Aorta (tissue), 5 donors: ENCODE measurements around the gene GSK3B. TPM values are rescaled to one million over a fixed set of nuclear protein-coding genes. Genes with fewer than 3 reads are reported as not detected.

Source experiments
- ATAC-seq: fragments of 200-7000 bp; cut with Tn5 transposase; one replicate; pipeline ENCODE4 v1.9.1; 2022; ENCODE audit warnings: moderate library complexity; ENCODE audit not compliant: low FRiP score
- DNase-seq, 2 donors: peaks; one replicate each; pipeline ENCODE4 v3.0.0-alpha.2; 2020
- H3K27ac ChIP-seq, 2 donors: one replicate each; pipeline ENCODE4 v1.5.1; 2013; ENCODE audit warnings: low read length in 2 of 2, mild to moderate bottlenecking in 2 of 2, moderate library complexity in 2 of 2, control low read depth in 1 of 2, inconsistent platforms in 1 of 2, low read depth in 1 of 2
- H3K27me3 ChIP-seq, 2 donors: one replicate each; pipeline ENCODE4 v1.6.1; 2013; ENCODE audit warnings: control low read depth in 1 of 2, low read length in 1 of 2, mild to moderate bottlenecking in 1 of 2, moderate library complexity in 1 of 2; ENCODE audit not compliant: insufficient read depth in 2 of 2, control insufficient read depth in 1 of 2
- H3K36me3 ChIP-seq, 2 donors: one replicate each; pipeline ENCODE4 v1.6.1; 2013; ENCODE audit warnings: control low read depth in 1 of 2, low read length in 1 of 2, mild to moderate bottlenecking in 1 of 2; ENCODE audit not compliant: insufficient read depth in 2 of 2, control insufficient read depth in 1 of 2
- H3K4me1 ChIP-seq, 2 donors: one replicate each; pipeline ENCODE4 v1.6.1; 2013; ENCODE audit warnings: low read length in 2 of 2, control low read depth in 1 of 2, mild to moderate bottlenecking in 1 of 2, moderate library complexity in 1 of 2; ENCODE audit not compliant: insufficient read depth in 2 of 2, control insufficient read depth in 1 of 2
- H3K4me3 ChIP-seq, 2 donors: one replicate each; pipeline ENCODE4 v1.5.1; 2013; ENCODE audit warnings: low read length in 2 of 2, control low read depth in 1 of 2, mild to moderate bottlenecking in 1 of 2
- H3K9me3 ChIP-seq: one replicate; pipeline ENCODE4 v1.6.1; 2013; ENCODE audit warnings: mild to moderate bottlenecking, low read length; ENCODE audit not compliant: control insufficient read depth
- WGBS, 2 donors: extraction: QIAGEN DNeasy Blood & Tissue Kit; methylation state at CpG; one replicate each; pipeline ENCODE4 v1.1.7; 2013; 5-methylcytosine and 5-hydroxymethylcytosine counted together
- intact Hi-C, 2 donors: fragments of 100-400 bp; cut with DNase I; formaldehyde crosslinking; loops; one replicate each; pipeline versions ENCODE4 v1.14.2 to v1.15.0; 2022
- polyA plus RNA-seq, 2 donors: library from polyadenylated mRNA; stranded (reverse); fragments of 200-250 nt; gene quantifications; one replicate each; pipeline ENCODE4 v1.2.3, GENCODE V29; 2013
- total RNA-seq, 2 donors: library from RNA; stranded (reverse); fragmentation: NEBNext Ultra II Directional; extraction: Animal tissue kit (Norgen Biotek cat#: 25700); gene quantifications; one replicate each; pipeline ENCODE4 v1.2.1, GENCODE V29; 2021
- donor health status: healthy with polysubstance abuse.
- donor health status: Bipolar disorder and iron deficiency.
- donor health status: DM: no; HTN: no; CAD: no.
- donor health status: DM: no; HTN: no; CAD: no.
- donor health status: DM: yes; HTN: yes; CAD: no.

Gene GSK3B
- total and polyA plus RNA-seq, 4 donors: 4.5 to 37.8 (median 19.9) TPM

DNA sequence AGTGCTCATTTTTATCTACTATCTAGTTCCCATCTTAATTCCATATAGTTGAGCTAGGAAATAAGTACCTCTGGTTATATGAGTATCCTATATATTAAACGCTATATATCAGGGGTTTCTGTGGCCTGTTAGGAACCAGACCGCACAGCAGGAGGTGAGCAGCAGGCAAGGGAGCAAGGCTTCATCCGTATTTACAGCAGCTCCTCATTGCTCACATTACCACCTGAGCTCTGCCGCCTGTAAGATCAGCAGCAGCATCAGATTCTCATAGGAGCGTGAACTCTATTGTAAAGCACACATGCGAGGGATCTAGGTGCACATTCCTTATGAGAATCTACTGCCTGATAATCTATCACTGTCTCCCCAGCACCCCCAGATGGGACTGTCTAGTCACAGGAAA is 23.0 kb downstream of the GSK3B start:
- DNase-seq (no peak), ATAC-seq (no peak)
- H3K27me3 ChIP-seq: no peaks in the 10 kb centered on the region
- WGBS, 2 donors: 87 to 91% methylated on average over 6 of the region's 6 CpGs
- intact Hi-C loops: no loop called here
- H3K36me3 ChIP-seq: no peaks in the 10 kb centered on the region
- no peak overlapping the region for H3K4me3 ChIP-seq
- H3K4me1 ChIP-seq: no peaks in the 10 kb centered on the region
- H3K9me3 ChIP-seq: no peaks in the 10 kb centered on the region
- no peak overlapping the region for H3K27ac ChIP-seq

- intact Hi-C loops: no loop called here
- no peaks in the 10 kb centered on the region for H3K27me3 ChIP-seq
- H3K9me3 ChIP-seq: no peaks in the 10 kb centered on the region
- 85 to 88% methylated on average over 4 of the region's 4 CpGs for WGBS, 2 donors
- no peak for ATAC-seq
- no peak overlapping the region for H3K4me3 ChIP-seq
- H3K36me3 ChIP-seq: no peaks in the 10 kb centered on the region
- no peak overlapping the region for H3K27ac ChIP-seq
- no peak for DNase-seq
- H3K4me1 ChIP-seq: no peaks in the 10 kb centered on the region
Observed at GRCh38 chr3:120070263-120070981, 23.8 kb downstream of the GSK3B start.

DNA sequence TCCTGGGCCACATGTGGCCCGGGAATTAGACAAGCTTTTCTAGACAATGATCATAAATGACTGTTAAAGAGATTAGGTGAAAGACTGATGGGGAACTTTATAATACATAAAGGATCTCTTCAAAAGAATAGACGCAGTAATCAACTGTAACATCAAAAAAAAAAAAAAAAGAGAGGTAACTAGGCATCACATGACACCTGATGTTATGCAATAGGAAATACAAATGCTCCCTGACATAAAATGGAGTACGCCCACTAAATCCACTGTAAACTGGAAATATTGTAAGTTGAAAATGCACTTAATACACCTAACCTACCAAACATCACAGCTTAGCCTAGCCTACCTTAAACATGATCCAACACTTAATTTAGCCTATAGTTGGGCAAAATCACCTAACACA is 27.2 kb downstream of the GSK3B start:
- intact Hi-C loops: no loop called here
- Histone ChIP-seq H3K4me3 (no peak overlapping the region), H3K9me3 (no peaks in the 10 kb centered on the region), H3K36me3 (no peaks in the 10 kb centered on the region), H3K4me1 (no peaks in the 10 kb centered on the region), H3K27me3 (no peaks in the 10 kb centered on the region), H3K27ac (no peak overlapping the region)
- 95 to 96% methylated on average over 3 of the region's 3 CpGs for WGBS, 2 donors
- DNase-seq: no peak
- ATAC-seq: no peak

DNA sequence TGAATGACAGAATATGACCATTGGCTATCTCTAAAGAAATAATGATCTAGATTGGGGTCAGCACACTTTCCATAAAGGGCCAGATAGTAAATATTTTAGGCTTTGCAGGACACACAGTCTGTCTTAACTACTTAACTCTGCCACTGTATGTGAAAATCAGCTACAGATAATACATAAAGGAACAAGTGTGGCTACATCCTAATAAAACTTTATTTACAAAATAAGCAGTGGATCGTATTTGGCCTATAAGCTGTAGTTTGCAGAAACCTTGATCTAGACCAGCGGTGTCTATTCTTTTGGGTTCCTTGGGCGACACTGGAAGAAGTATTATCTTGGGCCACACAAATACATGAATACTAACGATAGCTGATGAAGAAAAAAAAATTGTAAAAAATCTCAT is 27.6 kb downstream of the GSK3B start:
- no peak overlapping the region for H3K27ac ChIP-seq
- no peaks in the 10 kb centered on the region for H3K4me1 ChIP-seq
- no peaks in the 10 kb centered on the region for H3K27me3 ChIP-seq
- no peaks in the 10 kb centered on the region for H3K36me3 ChIP-seq
- intact Hi-C loops: no loop called here
- ATAC-seq: no peak
- DNase-seq: no peak
- no peak overlapping the region for H3K4me3 ChIP-seq
- WGBS, 2 donors: 96 to 97% methylated on average over 4 of the region's 4 CpGs
- H3K9me3 ChIP-seq: no peaks in the 10 kb centered on the region

DNA sequence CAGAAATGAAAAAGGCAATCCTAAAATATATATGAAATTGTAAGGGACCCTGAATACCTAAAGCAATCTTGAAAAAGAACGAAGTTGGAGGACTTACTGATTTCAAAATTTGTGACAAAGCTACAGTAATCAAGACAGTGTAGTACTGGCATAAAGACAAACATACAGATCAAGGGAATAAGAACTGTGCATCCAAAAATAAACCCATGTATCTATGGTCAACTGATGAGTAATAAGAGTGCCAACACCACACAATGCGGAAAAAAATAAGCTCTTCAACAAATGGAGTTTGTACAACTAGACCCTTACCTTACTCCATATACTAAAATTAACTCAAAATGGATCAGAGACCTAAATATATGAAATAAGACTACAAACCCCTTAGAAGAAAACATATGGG is 29.6 kb downstream of the GSK3B start:
- Histone ChIP-seq H3K27ac (no peak overlapping the region), H3K9me3 (no peaks in the 10 kb centered on the region), H3K4me3 (no peak overlapping the region), H3K27me3 (no peaks in the 10 kb centered on the region), H3K36me3 (no peaks in the 10 kb centered on the region), H3K4me1 (no peaks in the 10 kb centered on the region)
- DNase-seq (no peak), ATAC-seq (no peak)
- WGBS, 2 donors: 91 to 93% methylated on average over 2 of the region's 2 CpGs
- intact Hi-C loops: no loop called here

GRCh38 chr3:120062474-120062873 is 31.8 kb downstream of the GSK3B start:
- intact Hi-C loops: no loop called here
- DNase-seq (no peak), ATAC-seq (no peak)
- Histone ChIP-seq H3K27me3 (no peaks in the 10 kb centered on the region), H3K4me3 (no peak overlapping the region), H3K4me1 (peaks cover 0 to 4% of the 10 kb centered on the region in 2 donors), H3K9me3 (no peaks in the 10 kb centered on the region), H3K36me3 (no peaks in the 10 kb centered on the region), H3K27ac (no peak overlapping the region)
- 82 to 85% methylated on average over 4 of the region's 4 CpGs for whole genome bisulfite sequencing, 2 donors

GRCh38 chr3:120059081-120059864 is 35.0 kb downstream of the GSK3B start:
- Histone ChIP-seq H3K27me3 (no peaks in the 10 kb centered on the region), H3K4me1 (peaks cover 0 to 4% of the 10 kb centered on the region in 2 donors), H3K4me3 (no peak overlapping the region), H3K9me3 (no peaks in the 10 kb centered on the region), H3K36me3 (no peaks in the 10 kb centered on the region), H3K27ac (no peak overlapping the region)
- 76 to 83% methylated on average over 3 of the region's 3 CpGs for WGBS, 2 donors
- no peak for ATAC-seq
- intact Hi-C loops: no loop called here
- no peak for DNase-seq

DNA sequence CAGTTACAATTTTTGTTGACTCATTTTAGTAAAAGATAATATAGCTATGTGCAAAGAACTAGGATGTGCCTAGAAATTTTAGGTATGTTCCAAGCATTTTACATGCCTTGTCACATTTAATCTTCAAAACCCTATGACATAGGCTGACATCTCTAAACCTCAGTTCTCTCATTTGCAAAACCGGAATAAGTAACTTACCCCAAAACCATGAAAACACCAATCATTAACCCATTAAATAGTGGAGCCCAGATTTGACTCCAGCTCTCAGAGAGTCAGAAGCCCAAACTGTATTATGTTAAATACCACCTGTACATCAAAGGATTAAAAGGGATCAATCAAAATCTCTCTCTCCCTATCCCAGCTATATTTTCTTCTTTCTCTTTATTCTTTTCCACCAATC is 36.6 kb downstream of the GSK3B start:
- intact Hi-C loops: no loop called here
- H3K4me1 ChIP-seq: peaks cover 0 to 4% of the 10 kb centered on the region in 2 donors
- ATAC-seq: no peak

DNA sequence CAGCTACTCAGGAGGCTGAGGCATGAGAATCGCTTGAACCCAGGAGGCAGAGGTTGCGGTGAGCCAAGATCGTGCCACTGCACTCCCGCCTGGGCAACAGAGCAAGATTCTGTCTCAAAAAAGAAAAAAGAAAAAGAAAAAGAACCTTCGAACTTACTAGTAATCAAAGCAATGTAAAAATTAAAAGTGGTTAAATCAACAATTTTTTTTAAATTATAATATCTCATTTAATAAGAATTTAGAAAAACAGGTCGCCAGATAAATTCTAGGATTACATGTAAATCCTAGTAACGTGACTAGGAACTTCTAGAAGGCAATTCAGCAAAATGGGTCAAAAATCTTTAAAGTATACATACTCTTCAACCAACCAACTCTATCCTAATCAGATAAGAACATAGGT is 37.2 kb downstream of the GSK3B start:
- intact Hi-C loops: no loop called here
- Histone ChIP-seq H3K4me1 (peaks cover 0 to 6% of the 10 kb centered on the region in 2 donors), H3K4me3 (no peak overlapping the region), H3K27ac (no peak overlapping the region), H3K27me3 (no peaks in the 10 kb centered on the region), H3K36me3 (no peaks in the 10 kb centered on the region), H3K9me3 (no peaks in the 10 kb centered on the region)
- 96 to 98% methylated on average over 7 of the region's 7 CpGs for WGBS, 2 donors
- no peak for DNase-seq
- no peak for ATAC-seq

More for the DNA sequence above, 36.6 kb downstream of the GSK3B start:
- DNase-seq: no peak
- WGBS, 2 donors: 86 to 93% methylated on average over 1 of the region's 1 CpG
- H3K27ac ChIP-seq: no peak overlapping the region
- H3K9me3 ChIP-seq: no peaks in the 10 kb centered on the region
- H3K36me3 ChIP-seq: no peaks in the 10 kb centered on the region
- no peaks in the 10 kb centered on the region for H3K27me3 ChIP-seq
- H3K4me3 ChIP-seq: no peak overlapping the region
